ENCODE results near the gene SENP6. TPM values are rescaled to one million over a fixed set of nuclear protein-coding genes. Genes with fewer than 3 reads are reported as not detected.

The SENP6 gene
- polyA plus RNA-seq, 1 donor from 2014 or later, result 113 TPM

- no peak for TF ChIP-seq MXI1 (conservative IDR thresholded peaks at IDR 0.05; ENCODE audit: poor library complexity, severe bottlenecking)
- no peak for TF ChIP-seq SMC3 (conservative IDR thresholded peaks at IDR 0.05; ENCODE audit: poor library complexity)
- no peak for TF ChIP-seq POLR2AphosphoS5 (IDR thresholded peaks at IDR 0.05)
- no peak for TF ChIP-seq REST (IDR thresholded peaks at IDR 0.05; ENCODE audit: borderline replicate concordance)
- TF ChIP-seq EP300 (conservative IDR thresholded peaks at IDR 0.05; ENCODE audit: poor library complexity, severe bottlenecking), result no peak
- TF ChIP-seq EZH2 (IDR thresholded peaks at IDR 0.05; ENCODE audit: borderline replicate concordance, insufficient read depth, low read length, poor library complexity, severe bottlenecking), result no peak
- TF ChIP-seq RAD21 (conservative IDR thresholded peaks at IDR 0.05), result no peak
- no peak for TF ChIP-seq CTCF (IDR thresholded peaks at IDR 0.05; ENCODE audit: poor library complexity, severe bottlenecking)
- TF ChIP-seq TAF1 (IDR thresholded peaks at IDR 0.05; ENCODE audit: low read depth), result no peak
- no peaks in the 10 kb centered on the region for H3K36me3 ChIP-seq (ENCODE audit: insufficient read depth, low read length)
- H3K27ac ChIP-seq (ENCODE audit: low read length), result no peak overlapping the region
- H3K9me3 ChIP-seq (ENCODE audit: low read length), result no peaks in the 10 kb centered on the region
- no peaks in the 10 kb centered on the region for H3K9me2 ChIP-seq (ENCODE audit: insufficient read depth, low read length)
- peaks cover 97% of the 10 kb centered on the region for H3K79me2 ChIP-seq (replicated peaks; ENCODE audit: insufficient read depth, low read length)
- H4K20me1 ChIP-seq (ENCODE audit: insufficient read depth), result no peaks in the 10 kb centered on the region
- H2AFZ ChIP-seq (ENCODE audit: low read depth, low read length), result no peak overlapping the region
- H3K4me3 ChIP-seq (ENCODE audit: low read length), result no peak overlapping the region
- H3K9ac ChIP-seq (ENCODE audit: low read length), result no peak overlapping the region
- no peaks in the 10 kb centered on the region for H3K27me3 ChIP-seq (ENCODE audit: insufficient read depth, low read depth, low read length)
- H3K4me2 ChIP-seq (ENCODE audit: low read length), result no peak overlapping the region
- H3F3A ChIP-seq (ENCODE audit: insufficient read depth, low read length, poor library complexity, severe bottlenecking), result no peaks in the 10 kb centered on the region
These were observed 9.5 kb downstream of the SENP6 start for GRCh38 chr6:75611011-75611701.

GRCh38 chr6:75611702-75612375 lies 10.2 kb downstream of the SENP6 start:
- H3K9me2 ChIP-seq (ENCODE audit: insufficient read depth, low read length), result no peaks in the 10 kb centered on the region
- H2AFZ ChIP-seq (ENCODE audit: low read depth, low read length), result no peak overlapping the region
- H3F3A ChIP-seq (ENCODE audit: insufficient read depth, low read length, poor library complexity, severe bottlenecking), result no peaks in the 10 kb centered on the region
- H3K9ac ChIP-seq (ENCODE audit: low read length), result no peak overlapping the region
- H3K4me2 ChIP-seq (ENCODE audit: low read length), result no peak overlapping the region
- peaks cover 96% of the 10 kb centered on the region for H3K79me2 ChIP-seq (replicated peaks; ENCODE audit: insufficient read depth, low read length)
- no peak overlapping the region for H3K27ac ChIP-seq (ENCODE audit: low read length)
- no peaks in the 10 kb centered on the region for H3K27me3 ChIP-seq (ENCODE audit: insufficient read depth, low read depth, low read length)
- TF ChIP-seq MXI1 (conservative IDR thresholded peaks at IDR 0.05; ENCODE audit: poor library complexity, severe bottlenecking) (no peak), POLR2AphosphoS5 (IDR thresholded peaks at IDR 0.05) (no peak), RAD21 (conservative IDR thresholded peaks at IDR 0.05) (no peak), EZH2 (IDR thresholded peaks at IDR 0.05; ENCODE audit: borderline replicate concordance, insufficient read depth, low read length, poor library complexity, severe bottlenecking) (no peak), SMC3 (conservative IDR thresholded peaks at IDR 0.05; ENCODE audit: poor library complexity) (no peak), TAF1 (IDR thresholded peaks at IDR 0.05; ENCODE audit: low read depth) (no peak), CTCF (IDR thresholded peaks at IDR 0.05; ENCODE audit: poor library complexity, severe bottlenecking) (no peak), REST (IDR thresholded peaks at IDR 0.05; ENCODE audit: borderline replicate concordance) (no peak), EP300 (conservative IDR thresholded peaks at IDR 0.05; ENCODE audit: poor library complexity, severe bottlenecking) (no peak)
- H3K9me3 ChIP-seq (ENCODE audit: low read length), result no peaks in the 10 kb centered on the region
- H3K36me3 ChIP-seq (ENCODE audit: insufficient read depth, low read length), result no peaks in the 10 kb centered on the region
- H4K20me1 ChIP-seq (ENCODE audit: insufficient read depth), result no peaks in the 10 kb centered on the region
- no peak overlapping the region for H3K4me3 ChIP-seq (ENCODE audit: low read length)

All from neural cell (in vitro differentiated cells).